Brain pericyte (primary cell): Measurements from ENCODE around the gene TCERG1L.
"Not testable (repeated sequence)": the region's sequence is repeated elsewhere in the genome, so short reads cannot be mapped to it uniquely, and the experiment has no call there.

Experiments used
- DNase-seq: peaks from one replicate; pipeline ENCODE4 v3.0.0-alpha.2; 2012; ENCODE audit warnings: low read depth, low spot score

The TCERG1L gene

GRCh38 chr10:131145756-131146155 lies 165.8 kb downstream of the TCERG1L start:
- no peak for DNase-seq

GRCh38 chr10:131144711-131145375 lies 166.7 kb downstream of the TCERG1L start:
- no peak for DNase-seq

DNA sequence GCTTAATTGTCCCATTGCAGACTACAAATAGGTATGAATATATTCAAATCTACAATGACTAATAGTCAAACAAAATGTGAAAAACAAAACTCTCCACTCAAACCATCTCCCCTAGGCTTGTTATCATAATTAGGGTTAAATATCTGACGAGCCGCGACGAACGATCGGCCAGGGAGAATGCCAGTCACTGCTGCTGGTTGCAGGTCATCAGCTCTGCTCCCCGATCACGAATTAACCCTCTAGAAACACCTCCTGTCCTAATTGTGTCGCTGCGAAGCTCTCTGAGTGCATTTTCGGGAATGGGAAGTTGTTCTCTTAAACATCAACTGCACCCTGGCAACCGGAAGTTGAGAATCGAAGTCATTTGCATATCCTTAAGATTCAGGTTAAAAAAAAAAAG lies 167.3 kb downstream of the TCERG1L start:
- DNase-seq, result no peak

GRCh38 chr10:131143425-131144165 lies 167.9 kb downstream of the TCERG1L start:
- DNase-seq, result no peak

DNA sequence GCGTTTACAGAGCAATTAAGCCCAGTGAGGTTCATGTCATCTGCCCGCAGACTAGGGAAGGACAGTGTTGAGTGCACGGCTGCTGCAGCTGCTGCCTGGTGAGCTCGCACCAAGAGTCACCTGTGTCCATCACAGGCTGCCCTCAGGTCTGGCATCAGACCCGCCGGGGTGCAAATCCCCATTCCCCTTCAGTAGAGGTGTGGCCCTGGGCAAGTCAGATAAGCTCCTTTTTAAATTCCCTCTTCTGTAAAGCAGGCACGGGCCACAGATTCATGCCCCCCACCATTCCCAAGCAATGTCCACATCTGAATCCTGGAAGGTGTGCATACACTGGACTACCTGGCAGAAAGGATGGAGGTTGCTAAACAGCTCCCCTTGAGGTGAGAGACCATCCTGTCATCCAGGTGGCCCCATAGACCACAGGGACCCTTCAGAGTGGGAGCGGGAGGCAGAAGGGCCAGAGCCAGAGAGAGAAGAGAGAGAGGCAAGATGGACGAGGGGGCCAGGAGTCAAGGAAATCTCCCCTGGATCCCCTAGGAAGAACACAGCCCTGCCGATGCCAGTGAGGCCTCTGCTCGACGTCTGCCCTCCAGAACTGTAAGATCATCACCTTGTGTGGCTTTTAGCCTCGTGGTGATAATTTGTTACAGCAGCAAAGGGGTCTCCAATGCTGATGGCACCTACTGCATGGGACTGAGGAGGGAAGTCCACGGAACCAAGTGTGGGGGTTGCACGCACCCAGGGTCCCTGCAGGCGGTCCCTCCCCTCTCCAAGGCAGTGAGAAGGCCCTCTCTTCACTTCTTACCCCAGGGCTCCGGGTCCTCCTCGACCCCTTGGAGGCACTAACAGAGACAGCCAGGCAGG lies 168.8 kb downstream of the TCERG1L start:
- no peak for DNase-seq

DNA sequence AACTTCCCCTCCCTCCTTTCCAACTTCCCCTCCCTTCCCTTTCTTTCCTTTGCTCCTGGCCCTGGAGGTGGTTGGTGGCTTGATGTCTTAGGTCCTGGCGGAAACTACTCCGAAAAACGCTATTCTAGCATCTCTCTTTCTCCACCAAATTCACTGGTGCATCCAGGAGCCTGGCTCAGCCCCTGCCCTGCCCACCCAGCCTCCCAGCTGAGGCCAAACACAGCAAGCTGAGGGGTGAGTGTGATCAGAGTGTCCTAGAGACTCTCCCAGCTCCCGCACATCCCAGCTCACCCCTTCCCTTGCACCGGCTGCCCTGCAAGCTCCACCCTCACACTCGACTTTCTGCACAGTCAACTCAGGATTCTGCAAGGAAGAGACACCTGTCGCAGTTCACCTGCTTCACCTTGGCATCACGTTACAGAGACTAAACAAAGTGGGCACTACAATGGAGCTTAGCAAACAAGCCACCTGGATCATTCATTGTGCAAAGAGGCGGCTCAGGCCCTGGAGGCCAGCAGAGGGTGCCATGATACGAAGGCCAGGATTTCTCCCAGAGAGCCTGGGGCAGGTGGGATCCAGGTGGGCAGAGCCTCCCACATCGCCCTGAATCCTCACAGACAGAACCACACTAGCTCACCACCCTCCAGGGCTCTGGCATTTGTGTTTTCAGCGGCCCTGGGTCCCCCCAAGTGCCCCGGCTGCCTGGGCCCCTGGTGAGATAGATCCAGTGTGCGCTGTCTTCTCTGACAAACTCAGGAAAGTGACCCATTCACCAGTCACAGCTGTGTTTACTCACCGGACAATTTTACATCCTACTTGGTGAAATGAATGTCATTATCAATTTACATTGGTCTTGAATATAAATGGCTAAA lies 169.6 kb downstream of the TCERG1L start:
- no peak for DNase-seq

GRCh38 chr10:131141207-131141606 lies 170.3 kb downstream of the TCERG1L start:
- DNase-seq, result no peak

- no peak for DNase-seq
Measured at GRCh38 chr10:131140606-131141005, 170.9 kb downstream of the TCERG1L start.

GRCh38 chr10:131137223-131137622 lies 174.3 kb downstream of the TCERG1L start:
- DNase-seq, result no peak

- not testable (repeated sequence) for DNase-seq
Measured at GRCh38 chr10:131136336-131136735, 175.2 kb downstream of the TCERG1L start.

DNA sequence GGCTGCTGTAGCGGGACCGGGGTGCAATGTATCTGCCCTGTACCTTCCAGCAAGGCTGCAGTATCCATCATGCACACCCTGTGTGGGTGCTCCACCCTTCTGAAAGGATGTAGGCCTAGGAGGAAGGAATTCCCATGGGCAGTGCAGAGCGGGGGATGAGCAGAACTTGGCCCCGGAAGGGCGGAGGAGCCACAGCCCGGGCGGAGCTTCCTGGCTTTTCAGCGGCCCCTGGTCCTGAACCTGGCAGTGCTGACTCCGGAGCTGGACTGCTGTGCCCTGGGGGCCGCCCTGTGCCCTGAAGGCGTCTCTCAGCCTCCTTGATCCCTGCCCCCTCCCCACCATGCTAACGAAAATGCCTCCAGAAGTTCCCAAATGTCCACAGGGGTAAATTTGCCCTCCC lies 175.8 kb downstream of the TCERG1L start:
- DNase-seq, result no peak

DNA sequence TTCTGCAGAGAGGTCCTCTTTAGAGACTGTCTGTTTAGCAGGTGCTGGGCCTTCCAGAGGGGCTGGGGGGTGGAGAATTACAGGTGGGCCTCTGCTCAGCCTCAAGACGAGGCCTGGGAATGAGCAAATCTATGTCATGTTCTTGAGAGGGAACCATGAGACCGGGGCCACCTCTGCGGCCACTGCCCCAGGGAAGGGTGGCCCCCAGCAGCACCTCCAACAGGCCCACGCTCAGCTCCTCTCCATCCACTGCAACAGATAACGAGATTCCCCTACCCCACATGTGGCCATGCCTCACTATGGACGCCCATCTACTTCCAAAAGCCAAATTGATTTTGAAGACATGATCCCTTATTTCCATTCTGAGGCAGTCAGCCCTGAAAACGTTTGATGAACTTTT lies 176.9 kb downstream of the TCERG1L start:
- DNase-seq, result no peak

- no peak for DNase-seq
Measured at GRCh38 chr10:131134001-131134576, 177.4 kb downstream of the TCERG1L start.

GRCh38 chr10:131132681-131133080 lies 178.8 kb downstream of the TCERG1L start:
- DNase-seq, result no peak

DNA sequence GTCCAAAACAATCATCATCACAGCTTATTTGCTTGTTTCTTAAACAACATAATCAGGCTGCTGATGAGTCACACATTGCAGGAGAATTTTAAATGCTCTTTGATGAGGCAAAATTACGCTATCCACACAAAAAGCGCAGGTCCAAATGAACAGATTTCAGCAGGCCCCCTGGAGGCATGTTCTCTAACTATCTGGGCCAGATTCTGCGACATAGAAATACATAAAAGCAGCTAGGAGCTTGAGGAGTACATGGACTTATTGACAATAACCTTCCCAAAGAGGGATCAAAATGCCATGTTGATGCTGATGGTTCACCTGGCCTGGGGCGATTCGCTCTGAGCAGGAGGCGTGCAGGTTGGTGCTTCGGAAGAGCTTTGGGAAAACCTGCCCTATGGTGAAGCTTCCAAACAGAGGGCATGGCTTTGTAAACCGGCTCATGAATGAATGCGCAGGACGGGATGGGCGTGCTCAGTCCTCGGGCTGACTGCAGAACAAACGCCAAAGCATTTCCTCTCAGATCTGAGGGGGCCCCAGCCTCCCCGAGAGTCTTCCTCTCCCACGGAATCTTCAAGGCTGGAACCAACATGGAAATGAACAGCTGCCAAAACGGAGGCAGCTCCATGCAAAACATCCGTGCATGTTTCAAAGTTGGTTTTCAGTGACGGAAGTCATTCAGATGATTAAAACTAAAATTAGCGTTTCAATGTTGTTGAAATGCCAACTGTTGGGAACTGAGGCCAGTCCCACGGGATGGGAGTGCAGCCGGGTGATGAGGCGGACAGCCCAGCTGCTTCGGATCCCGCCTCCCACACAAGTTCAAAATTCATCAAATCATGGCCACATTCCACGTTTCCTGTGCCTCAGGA lies 179.6 kb downstream of the TCERG1L start:
- DNase-seq, result no peak

DNA sequence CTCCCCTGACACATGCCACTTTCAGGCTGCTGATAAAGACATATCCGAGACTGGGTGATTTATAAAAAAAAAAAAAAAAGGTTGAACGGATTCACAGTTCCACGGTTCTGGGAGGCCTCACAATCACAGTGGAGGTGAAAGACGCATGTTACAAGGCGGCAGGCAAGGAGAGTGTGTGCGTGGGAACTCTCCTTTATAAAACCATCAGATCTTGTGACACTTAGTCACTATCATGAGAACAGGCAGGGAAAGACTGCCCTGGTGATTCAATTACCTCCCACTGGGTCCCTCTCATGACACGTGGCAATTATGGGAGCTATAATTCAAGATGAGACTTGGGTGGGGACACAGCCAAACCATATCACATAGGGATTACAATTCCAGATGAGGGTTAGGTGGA lies 181.5 kb downstream of the TCERG1L start:
- no peak for DNase-seq

GRCh38 chr10:131129544-131129943 lies 182.0 kb downstream of the TCERG1L start:
- no peak for DNase-seq

GRCh38 chr10:131128731-131129130 lies 182.8 kb downstream of the TCERG1L start:
- no peak for DNase-seq

- no peak for DNase-seq
Measured at GRCh38 chr10:131127610-131128009, 183.9 kb downstream of the TCERG1L start.

- DNase-seq, result no peak
Measured at GRCh38 chr10:131127138-131127589, 184.4 kb downstream of the TCERG1L start.
